EL (cell line): Measurements from ENCODE around the gene UNC5C.

Experiments
- DNase-seq: peaks from one replicate; pipeline ENCODE4 v3.0.0-alpha.2; 2016

Gene UNC5C

DNA sequence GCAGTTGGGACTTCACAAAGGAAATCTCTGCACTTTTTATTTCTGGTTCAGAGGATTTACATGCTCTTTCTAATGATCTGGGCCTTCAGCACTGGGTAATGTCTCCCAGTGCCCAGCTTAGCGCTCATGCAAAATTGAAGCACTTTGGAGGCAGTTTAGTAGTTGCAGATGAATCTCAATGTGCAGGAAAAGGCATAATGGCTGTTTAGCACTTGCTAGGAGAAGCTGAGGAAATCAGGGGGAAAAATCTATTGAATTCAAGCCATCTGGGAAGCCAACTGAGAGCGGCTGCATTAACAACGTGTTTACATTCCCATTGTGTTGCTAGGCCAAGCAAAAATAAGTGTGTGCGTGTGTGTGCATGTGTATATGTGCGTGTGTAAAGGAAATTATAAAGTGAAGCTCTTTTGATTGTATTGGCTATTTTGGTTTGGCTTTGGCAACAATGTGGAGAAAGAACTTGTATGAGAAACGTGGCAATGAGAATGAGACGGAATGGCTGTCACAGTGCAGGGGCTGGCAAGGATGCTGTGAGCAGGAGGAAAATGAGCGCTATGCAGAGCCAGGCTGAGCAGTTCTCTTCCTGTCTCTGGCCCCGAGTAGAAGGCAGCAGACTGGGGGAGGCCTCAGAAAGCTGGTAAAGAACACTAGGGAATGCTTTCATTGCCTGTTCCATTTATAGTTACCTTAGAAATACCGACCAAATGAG lies 231.5 kb downstream of the UNC5C start:
- DNase-seq = no peak

DNA sequence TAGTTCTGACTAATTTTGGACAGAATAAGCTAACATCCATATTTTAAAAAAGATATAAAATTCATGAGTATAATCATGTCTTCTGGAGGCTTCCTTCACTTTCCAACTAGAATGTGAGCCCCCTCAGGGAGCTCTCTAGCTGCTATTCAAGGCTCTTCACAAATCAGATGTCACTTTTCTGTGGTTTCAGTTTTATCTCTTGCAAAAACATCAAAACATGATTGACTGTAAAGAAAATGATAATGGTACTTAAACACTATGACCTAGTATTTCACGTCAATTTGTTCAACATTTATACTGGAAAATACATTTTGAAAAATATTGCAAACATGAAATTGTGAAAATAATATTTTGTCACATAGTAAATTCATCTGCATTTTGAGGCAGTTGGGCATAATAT lies 234.2 kb downstream of the UNC5C start:
- DNase-seq = no peak

DNA sequence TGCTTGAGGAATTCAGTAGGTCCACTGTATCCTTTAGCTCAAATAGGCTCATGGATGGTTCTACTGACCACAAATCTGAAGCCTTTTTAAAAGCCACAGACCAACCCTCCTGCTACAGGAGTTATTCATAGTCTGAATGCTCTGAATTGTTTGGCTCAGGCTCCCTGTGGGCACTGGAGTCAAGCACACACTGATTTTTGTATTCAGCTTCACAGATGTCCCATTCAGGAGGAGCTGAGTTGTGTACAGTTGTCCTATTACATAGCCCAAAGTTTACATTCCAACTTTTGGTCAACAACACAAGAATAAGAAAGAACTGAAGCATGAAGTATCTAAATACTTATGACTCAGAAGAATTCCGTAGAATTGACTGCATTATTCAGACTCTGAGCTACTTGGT lies 243.9 kb downstream of the UNC5C start:
- no peak for DNase-seq

DNA sequence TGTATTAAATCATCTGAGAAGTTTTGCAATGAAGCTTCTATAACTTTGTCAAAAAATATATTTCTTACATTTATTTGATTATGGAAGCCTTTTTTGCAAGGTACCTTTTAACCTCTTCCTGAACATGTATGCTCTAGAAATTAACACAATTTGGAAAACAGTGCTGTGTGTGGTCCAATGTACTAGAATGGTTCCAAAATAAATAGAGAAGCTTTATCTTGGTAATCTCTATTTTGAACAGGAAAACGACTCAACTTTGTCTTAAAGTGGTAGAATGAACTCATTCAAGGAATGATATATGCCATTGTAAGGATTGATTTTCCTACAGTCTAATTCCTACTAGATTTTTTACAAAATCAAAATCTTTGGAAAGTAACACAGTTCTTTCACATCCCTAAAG lies 248.5 kb downstream of the UNC5C start:
- no peak for DNase-seq

GRCh38 chr4:95296052-95296451 lies 252.7 kb downstream of the UNC5C start:
- no peak for DNase-seq

DNA sequence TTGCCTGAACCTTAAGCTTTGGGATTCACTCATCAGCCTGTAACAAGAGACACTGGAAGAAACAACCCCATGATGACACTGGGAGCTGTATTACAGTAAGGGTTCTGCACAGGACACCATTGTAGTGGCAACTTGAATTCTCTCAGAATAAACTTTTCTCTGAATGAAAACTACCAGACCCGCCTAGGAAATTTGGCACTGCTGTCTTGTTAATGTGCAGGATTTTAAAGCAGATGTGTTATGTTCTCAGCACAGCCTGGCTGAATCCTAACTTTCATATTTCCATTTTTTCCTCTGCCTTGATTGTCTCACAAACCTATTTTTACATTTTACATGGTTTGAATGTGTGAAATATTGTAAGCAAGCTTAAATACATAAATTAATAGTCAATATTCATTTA lies 253.6 kb downstream of the UNC5C start:
- no peak for DNase-seq

GRCh38 chr4:95294321-95294720 lies 254.5 kb downstream of the UNC5C start:
- DNase-seq = no peak

GRCh38 chr4:95293014-95293413 lies 255.8 kb downstream of the UNC5C start:
- no peak for DNase-seq

GRCh38 chr4:95290702-95291101 lies 258.1 kb downstream of the UNC5C start:
- DNase-seq = no peak

- DNase-seq = no peak
Measured at GRCh38 chr4:95289028-95289634, 259.6 kb downstream of the UNC5C start.

DNA sequence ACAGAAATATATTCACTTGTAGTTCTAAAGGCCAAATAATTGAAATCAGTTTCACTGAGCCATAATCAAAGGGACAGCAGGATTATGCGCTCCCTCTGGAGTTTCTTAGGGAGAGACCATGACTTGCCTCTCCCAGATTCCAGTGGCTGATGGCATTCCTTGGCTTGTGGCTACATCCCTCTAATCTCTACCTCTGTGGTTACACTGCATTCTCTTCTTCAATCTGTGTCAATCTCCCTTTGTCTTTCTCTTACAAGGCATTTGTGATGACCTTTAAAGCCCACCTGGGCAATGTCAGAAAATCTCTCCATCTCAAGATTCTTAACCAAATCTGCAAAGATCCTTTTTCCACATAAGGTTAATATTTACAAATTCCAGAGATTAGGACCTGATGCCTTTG lies 260.2 kb downstream of the UNC5C start:
- no peak for DNase-seq

DNA sequence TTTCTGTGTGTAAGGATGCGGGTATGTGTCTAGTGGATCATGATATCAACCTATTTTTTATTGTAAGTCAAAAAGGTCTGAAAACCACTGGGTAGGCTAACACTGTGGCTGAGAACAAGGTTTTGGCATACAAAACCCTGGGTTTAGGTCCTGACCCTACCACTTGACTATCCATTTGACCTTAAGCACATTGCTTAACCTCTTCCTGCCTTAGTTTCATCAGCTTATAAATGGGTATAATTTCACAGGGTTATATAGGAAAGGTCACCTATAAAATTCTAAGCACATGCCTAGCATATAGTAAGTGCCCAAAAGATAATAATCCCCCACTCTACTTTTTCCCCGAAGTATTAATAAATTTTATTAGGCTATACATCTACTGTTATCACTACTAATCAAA lies 263.0 kb downstream of the UNC5C start:
- DNase-seq = no peak

- DNase-seq = no peak
Measured at GRCh38 chr4:95284655-95285054, 264.1 kb downstream of the UNC5C start.

- DNase-seq = no peak
Measured at GRCh38 chr4:95283320-95283719, 265.5 kb downstream of the UNC5C start.

GRCh38 chr4:95272797-95273196 lies 276.0 kb downstream of the UNC5C start:
- DNase-seq = no peak

DNA sequence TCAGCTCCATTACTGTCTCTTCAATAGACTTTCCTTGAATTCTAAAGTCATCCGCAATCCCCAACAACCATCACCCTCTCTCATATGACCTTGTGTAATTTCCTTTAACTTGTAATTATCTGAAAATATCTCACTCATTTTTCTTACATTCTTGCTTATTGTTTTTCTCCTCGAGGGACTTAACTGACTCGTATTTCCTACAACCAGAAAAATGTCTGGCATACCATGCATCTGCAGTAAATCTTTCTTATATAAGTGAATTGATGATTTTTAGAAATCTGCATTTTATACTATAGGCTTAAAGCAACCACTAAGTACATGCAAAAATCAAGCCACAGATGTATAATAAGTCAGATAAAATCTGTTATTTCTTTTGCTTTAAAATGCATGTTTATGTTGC lies 276.7 kb downstream of the UNC5C start:
- no peak for DNase-seq

- DNase-seq = no peak
Measured at GRCh38 chr4:95268819-95269565, 279.8 kb downstream of the UNC5C start.

DNA sequence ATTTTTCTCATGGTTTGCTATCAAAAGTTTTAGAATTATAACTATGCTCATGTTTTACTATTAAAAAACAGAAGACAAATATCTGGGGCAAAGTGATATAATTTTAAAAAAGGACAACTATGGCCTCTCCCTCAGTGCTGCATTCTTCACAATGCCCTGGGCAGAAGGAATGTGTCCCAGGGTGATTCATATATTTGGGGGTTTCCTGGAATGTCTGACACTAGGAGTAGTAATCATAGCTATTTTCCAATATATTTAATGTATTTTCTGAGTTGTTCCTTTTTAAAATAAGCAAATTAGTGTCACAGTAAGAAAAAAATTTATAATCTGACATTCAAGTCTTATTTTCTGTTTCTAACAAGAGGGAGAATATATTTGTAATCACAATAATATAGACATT lies 281.7 kb downstream of the UNC5C start:
- peak; percentile 21 for DNase-seq

DNA sequence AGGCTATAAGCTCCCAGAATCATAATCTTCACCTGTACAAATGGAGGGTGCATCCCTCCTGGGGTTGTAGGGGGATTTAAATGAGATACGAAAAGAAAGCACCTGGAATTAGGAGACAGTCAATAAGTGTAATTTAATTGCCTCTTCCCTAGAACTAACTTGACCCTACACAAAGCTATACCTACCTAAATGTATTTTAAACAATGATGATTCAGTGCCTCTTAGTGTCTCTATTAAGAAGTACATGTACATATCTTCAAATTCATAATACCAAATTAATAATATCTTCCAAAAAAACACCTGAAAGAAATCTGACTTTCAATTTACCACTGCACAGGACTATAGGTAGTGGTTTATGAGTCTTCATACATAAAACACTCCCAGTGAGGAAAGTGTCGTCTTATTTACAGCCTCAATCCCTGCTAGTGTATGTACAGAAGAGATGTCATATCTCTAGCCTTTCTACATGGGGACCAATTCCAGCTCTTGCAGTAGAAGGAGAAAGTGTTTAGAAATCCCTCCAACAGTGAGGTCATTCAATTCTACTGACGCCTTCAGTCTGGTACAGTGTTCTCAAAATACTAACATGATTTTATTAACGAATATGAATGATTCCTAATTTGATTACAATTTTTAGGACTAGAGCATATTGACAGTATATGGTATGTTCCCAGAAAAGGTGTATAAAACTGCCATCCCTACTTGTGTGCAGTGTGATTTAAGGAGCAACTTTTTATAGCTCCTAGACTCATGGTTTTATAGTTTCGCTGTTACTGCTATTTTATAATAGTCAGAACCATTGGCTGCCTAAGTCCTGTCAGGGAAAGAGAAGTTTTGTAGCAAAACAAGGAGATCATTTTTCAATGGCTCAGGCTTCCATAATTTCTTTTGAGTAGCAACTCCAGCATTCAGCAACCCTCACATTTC lies 282.7 kb downstream of the UNC5C start:
- DNase-seq = no peak

DNA sequence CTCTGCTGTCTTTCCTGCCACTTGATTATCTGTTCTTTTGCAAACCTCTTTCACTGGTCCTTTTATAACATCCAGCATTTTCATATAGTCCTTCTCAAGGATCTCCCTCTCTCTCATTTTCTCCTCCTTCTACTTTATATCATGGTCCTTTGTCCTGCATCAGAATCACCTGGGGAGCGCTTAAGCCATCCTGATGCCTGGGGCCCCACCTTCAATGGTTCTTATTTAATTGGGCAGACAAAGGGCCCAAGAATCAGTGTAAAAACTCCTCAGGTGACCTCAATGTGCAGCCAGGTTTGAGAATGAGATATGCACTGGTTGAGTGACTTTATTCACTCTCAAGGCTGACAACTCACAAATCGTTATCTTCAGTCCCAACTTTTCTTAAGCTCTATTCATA lies 283.9 kb downstream of the UNC5C start:
- no peak for DNase-seq

GRCh38 chr4:95263960-95264359 lies 284.8 kb downstream of the UNC5C start:
- DNase-seq = no peak

GRCh38 chr4:95263391-95263790 lies 285.4 kb downstream of the UNC5C start:
- DNase-seq = no peak
